GM23338 (cell line): ENCODE data around the gene MLPH. TPM values are rescaled to one million over a fixed set of nuclear protein-coding genes. Genes with fewer than 3 reads are reported as not detected.
A peak's percentile ranks its signal among the peaks of the same experiment; 100 is the strongest.

Experiments used
- ATAC-seq: fragments of 200-7000 bp; cut with Tn5 transposase; 3 replicates; pipeline ENCODE4 v1.9.1; 2020
- DNase-seq: peaks from one replicate; pipeline ENCODE4 v3.0.0-alpha.2; 2015; ENCODE audit warnings: low spot score
- H2AFZ ChIP-seq: fragments of 200-600 bp; sonication (generic); 2 replicates; pipeline ENCODE4 v1.8.0; 2016; ENCODE audit warnings: antibody characterized with exemption, mild to moderate bottlenecking, moderate library complexity
- H3F3A ChIP-seq: fragments of 200-600 bp; sonication (generic); replicated peaks from 2 replicates; pipeline ENCODE4 v1.8.0; 2017; ENCODE audit warnings: antibody characterized with exemption, mixed run types, low read depth
- H3K27ac ChIP-seq: fragments of 200-600 bp; sonication (generic); 2 replicates; pipeline ENCODE4 v1.6.1; 2016; ENCODE audit warnings: low read depth
- H3K27me3 ChIP-seq: fragments of 200-600 bp; sonication (generic); 2 replicates; pipeline ENCODE4 v1.8.0; 2016; ENCODE audit warnings: mild to moderate bottlenecking, mixed run types, moderate library complexity; ENCODE audit not compliant: insufficient read depth
- H3K36me3 ChIP-seq: fragments of 200-600 bp; sonication (generic); 2 replicates; pipeline ENCODE4 v1.8.0; 2016; ENCODE audit warnings: mild to moderate bottlenecking; ENCODE audit not compliant: insufficient read depth
- H3K4me1 ChIP-seq: fragments of 200-600 bp; sonication (generic); 2 replicates; pipeline ENCODE4 v1.8.0; 2016; ENCODE audit warnings: mild to moderate bottlenecking, moderate library complexity; ENCODE audit not compliant: insufficient read depth
- H3K4me2 ChIP-seq: fragments of 200-600 bp; sonication (generic); 2 replicates; pipeline ENCODE4 v1.7.1; 2017; ENCODE audit warnings: mixed run types
- H3K4me3 ChIP-seq: fragments of 200-600 bp; sonication (generic); 2 replicates; pipeline ENCODE4 v1.6.1; 2016; ENCODE audit warnings: mixed run types
- H3K79me2 ChIP-seq: fragments of 200-600 bp; sonication (generic); replicated peaks from 2 replicates; pipeline ENCODE4 v1.8.0; 2017; ENCODE audit warnings: mild to moderate bottlenecking; ENCODE audit not compliant: insufficient read depth
- H3K9me2 ChIP-seq: fragments of 200-600 bp; sonication (generic); 2 replicates; pipeline ENCODE4 v1.8.0; 2017; ENCODE audit not compliant: insufficient read depth
- H4K20me1 ChIP-seq: fragments of 200-600 bp; sonication (generic); replicated peaks from 2 replicates; pipeline ENCODE4 v1.8.0; 2017; ENCODE audit warnings: mild to moderate bottlenecking; ENCODE audit not compliant: insufficient read depth
- H3K27ac Mint-ChIP-seq: 2 replicates; pipeline ENCODE4 v1.8.0; 2020; ENCODE audit warnings: inconsistent platforms, mild to moderate bottlenecking, moderate library complexity, mixed read lengths
- H3K27me3 Mint-ChIP-seq: 3 replicates; pipeline ENCODE4 v1.8.0; 2022; ENCODE audit warnings: low read depth, mild to moderate bottlenecking, moderate library complexity, mixed read lengths, inconsistent platforms; ENCODE audit not compliant: insufficient read depth, poor library complexity
- H3K36me3 Mint-ChIP-seq: 3 replicates; pipeline ENCODE4 v1.8.0; 2021; ENCODE audit warnings: low read depth, mild to moderate bottlenecking, inconsistent platforms, moderate library complexity, mixed read lengths
- H3K4me1 Mint-ChIP-seq: 3 replicates; pipeline ENCODE4 v1.8.0; 2020; ENCODE audit warnings: mild to moderate bottlenecking, inconsistent platforms, mixed read lengths
- H3K4me3 Mint-ChIP-seq: 3 replicates; pipeline ENCODE4 v1.8.0; 2021; ENCODE audit warnings: moderate library complexity, mild to moderate bottlenecking, inconsistent platforms, mixed read lengths
- H3K9me3 Mint-ChIP-seq: 3 replicates; pipeline ENCODE4 v1.8.0; 2020; ENCODE audit warnings: moderate library complexity, mild to moderate bottlenecking, inconsistent platforms, mixed read lengths
- CREB1 ChIP-seq: fragments of 250-450 bp; sonication (Bioruptor Pico); IDR thresholded peaks from 2 replicates; pipeline ENCODE4 v1.5.0; 2020; ENCODE audit warnings: low read depth, mild to moderate bottlenecking, moderate library complexity
- JUNB ChIP-seq: IDR thresholded peaks from one replicate; pipeline ENCODE4 v1.6.1; 2016; ENCODE audit warnings: antibody characterized with exemption; ENCODE audit not compliant: unreplicated experiment
- POLR2AphosphoS5 ChIP-seq: IDR thresholded peaks from 2 replicates; pipeline ENCODE4 v1.6.1; 2016; ENCODE audit warnings: antibody characterized with exemption, low read depth
- polyA plus RNA-seq: library from polyadenylated mRNA; unstranded; fragments of >200 nt; fragmentation: Nextera tagmentation; extraction: Ambion mirVana; gene quantifications from 2 replicates; pipeline ENCODE4 v1.2.1, GENCODE V29; 2016
- total RNA-seq: library from RNA; depleted of rRNA; stranded (reverse); fragments of >200 nt; shearing (Covaris generic); gene quantifications from 2 replicates; pipeline ENCODE4 v1.2.3, GENCODE V29; 2014
- TF ChIP-seq, protein P1 (sequence below): fragments of 250-450 bp; sonication (Bioruptor Pico); IDR thresholded peaks from 2 replicates; pipeline ENCODE4 v1.5.0; 2020; ENCODE audit warnings: mild to moderate bottlenecking, moderate library complexity
- TF ChIP-seq, protein P2 (sequence below): IDR thresholded peaks from one replicate; pipeline ENCODE4 v1.6.1; 2018; ENCODE audit warnings: antibody characterized with exemption; ENCODE audit not compliant: unreplicated experiment

MLPH gene
- total and polyA plus RNA-seq, 2 experiments from 2014 or later: 13.6 to 16.5 TPM

DNA sequence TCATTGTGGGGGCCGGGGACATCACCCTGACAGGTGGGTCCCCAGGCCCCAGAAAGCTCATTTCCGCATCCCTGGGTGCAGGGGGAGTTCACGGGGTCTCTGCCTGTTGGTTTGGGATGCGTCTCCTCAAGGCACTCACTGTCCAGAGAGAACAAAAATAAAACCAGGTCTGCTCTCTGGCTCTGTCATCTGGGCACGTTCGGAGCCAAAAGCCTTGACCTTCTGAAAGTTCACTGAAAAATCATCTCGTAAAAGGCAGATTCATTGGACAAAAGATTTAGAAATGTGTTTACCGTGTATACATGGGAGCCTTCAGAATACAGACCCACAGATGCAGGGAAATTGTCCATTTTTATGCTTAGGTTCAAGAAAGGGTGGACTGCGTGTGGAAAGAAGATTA is 26.6 kb downstream of the MLPH start (continued):
- TF ChIP-seq, protein P1, sequence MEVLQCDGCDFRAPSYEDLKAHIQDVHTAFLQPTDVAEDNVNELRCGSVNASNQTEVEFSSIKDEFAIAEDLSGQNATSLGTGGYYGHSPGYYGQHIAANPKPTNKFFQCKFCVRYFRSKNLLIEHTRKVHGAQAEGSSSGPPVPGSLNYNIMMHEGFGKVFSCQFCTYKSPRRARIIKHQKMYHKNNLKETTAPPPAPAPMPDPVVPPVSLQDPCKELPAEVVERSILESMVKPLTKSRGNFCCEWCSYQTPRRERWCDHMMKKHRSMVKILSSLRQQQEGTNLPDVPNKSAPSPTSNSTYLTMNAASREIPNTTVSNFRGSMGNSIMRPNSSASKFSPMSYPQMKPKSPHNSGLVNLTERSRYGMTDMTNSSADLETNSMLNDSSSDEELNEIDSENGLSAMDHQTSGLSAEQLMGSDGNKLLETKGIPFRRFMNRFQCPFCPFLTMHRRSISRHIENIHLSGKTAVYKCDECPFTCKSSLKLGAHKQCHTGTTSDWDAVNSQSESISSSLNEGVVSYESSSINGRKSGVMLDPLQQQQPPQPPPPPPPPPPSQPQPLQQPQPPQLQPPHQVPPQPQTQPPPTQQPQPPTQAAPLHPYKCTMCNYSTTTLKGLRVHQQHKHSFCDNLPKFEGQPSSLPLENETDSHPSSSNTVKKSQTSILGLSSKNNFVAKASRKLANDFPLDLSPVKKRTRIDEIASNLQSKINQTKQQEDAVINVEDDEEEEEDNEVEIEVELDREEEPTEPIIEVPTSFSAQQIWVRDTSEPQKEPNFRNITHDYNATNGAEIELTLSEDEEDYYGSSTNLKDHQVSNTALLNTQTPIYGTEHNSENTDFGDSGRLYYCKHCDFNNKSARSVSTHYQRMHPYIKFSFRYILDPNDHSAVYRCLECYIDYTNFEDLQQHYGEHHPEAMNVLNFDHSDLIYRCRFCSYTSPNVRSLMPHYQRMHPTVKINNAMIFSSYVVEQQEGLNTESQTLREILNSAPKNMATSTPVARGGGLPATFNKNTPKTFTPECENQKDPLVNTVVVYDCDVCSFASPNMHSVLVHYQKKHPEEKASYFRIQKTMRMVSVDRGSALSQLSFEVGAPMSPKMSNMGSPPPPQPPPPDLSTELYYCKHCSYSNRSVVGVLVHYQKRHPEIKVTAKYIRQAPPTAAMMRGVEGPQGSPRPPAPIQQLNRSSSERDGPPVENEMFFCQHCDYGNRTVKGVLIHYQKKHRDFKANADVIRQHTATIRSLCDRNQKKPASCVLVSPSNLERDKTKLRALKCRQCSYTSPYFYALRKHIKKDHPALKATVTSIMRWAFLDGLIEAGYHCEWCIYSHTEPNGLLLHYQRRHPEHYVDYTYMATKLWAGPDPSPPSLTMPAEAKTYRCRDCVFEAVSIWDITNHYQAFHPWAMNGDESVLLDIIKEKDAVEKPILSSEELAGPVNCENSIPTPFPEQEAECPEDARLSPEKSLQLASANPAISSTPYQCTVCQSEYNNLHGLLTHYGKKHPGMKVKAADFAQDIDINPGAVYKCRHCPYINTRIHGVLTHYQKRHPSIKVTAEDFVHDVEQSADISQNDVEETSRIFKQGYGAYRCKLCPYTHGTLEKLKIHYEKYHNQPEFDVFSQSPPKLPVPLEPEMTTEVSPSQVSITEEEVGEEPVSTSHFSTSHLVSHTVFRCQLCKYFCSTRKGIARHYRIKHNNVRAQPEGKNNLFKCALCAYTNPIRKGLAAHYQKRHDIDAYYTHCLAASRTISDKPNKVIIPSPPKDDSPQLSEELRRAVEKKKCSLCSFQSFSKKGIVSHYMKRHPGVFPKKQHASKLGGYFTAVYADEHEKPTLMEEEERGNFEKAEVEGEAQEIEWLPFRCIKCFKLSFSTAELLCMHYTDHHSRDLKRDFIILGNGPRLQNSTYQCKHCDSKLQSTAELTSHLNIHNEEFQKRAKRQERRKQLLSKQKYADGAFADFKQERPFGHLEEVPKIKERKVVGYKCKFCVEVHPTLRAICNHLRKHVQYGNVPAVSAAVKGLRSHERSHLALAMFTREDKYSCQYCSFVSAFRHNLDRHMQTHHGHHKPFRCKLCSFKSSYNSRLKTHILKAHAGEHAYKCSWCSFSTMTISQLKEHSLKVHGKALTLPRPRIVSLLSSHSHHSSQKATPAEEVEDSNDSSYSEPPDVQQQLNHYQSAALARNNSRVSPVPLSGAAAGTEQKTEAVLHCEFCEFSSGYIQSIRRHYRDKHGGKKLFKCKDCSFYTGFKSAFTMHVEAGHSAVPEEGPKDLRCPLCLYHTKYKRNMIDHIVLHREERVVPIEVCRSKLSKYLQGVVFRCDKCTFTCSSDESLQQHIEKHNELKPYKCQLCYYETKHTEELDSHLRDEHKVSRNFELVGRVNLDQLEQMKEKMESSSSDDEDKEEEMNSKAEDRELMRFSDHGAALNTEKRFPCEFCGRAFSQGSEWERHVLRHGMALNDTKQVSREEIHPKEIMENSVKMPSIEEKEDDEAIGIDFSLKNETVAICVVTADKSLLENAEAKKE (CRISPR knock-in tag): no peak
- no peak for TF ChIP-seq JUNB
- TF ChIP-seq CREB1 (CRISPR knock-in tag): no peak

DNA sequence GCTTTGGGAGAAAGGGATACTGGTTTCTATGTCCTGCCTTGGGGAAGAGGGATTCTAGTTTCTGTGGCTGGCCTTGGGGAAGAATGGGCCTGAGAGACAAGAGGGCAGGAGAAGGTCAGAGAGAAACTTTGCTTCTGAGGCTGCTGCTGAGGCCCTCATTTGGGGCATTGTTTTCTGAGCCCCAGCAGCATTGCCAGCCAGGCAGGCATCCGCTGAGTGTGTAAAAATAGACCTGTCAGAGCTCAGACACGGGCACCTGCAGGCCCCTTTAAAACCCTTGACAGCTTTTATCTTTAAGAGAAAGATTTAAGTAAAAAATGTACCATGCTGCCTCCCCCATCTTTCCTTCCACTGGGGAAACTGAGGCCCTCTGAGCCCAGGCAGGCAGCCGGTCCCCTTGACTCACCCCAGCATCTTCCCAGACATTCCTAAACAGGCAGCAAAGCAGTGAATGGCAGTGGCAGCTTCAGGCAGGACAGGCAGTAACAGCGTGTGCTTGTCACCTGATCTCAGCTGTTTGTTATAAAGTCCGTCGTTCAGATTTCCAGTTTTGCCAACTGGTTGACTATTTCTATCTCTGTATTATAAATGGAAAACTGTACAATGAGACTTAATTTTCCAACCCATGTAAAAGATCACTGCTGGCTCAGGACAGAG is 27.6 kb downstream of the MLPH start:
- Mint-ChIP-seq H3K4me3 (no peak overlapping the region), H3K4me1 (peaks cover 3% of the 10 kb centered on the region), H3K9me3 (no peaks in the 10 kb centered on the region), H3K36me3 (no peaks in the 10 kb centered on the region; the same call in 2 of the 3 replicates), H3K27me3 (peaks cover 2% of the 10 kb centered on the region), H3K27ac (0 out of 2 replicates have a peak overlapping the region, but pooled peaks have one; percentile 13)
- peaks cover 3% of the 10 kb centered on the region; the same call in 1 of the 2 replicates for H3K4me1 ChIP-seq
- 0 out of 2 replicates have a peak, but pooled peaks cover 7% of the 10 kb centered on the region for H3K9me2 ChIP-seq
- no peaks in the 10 kb centered on the region for H3F3A ChIP-seq
- TF ChIP-seq, protein P2, sequence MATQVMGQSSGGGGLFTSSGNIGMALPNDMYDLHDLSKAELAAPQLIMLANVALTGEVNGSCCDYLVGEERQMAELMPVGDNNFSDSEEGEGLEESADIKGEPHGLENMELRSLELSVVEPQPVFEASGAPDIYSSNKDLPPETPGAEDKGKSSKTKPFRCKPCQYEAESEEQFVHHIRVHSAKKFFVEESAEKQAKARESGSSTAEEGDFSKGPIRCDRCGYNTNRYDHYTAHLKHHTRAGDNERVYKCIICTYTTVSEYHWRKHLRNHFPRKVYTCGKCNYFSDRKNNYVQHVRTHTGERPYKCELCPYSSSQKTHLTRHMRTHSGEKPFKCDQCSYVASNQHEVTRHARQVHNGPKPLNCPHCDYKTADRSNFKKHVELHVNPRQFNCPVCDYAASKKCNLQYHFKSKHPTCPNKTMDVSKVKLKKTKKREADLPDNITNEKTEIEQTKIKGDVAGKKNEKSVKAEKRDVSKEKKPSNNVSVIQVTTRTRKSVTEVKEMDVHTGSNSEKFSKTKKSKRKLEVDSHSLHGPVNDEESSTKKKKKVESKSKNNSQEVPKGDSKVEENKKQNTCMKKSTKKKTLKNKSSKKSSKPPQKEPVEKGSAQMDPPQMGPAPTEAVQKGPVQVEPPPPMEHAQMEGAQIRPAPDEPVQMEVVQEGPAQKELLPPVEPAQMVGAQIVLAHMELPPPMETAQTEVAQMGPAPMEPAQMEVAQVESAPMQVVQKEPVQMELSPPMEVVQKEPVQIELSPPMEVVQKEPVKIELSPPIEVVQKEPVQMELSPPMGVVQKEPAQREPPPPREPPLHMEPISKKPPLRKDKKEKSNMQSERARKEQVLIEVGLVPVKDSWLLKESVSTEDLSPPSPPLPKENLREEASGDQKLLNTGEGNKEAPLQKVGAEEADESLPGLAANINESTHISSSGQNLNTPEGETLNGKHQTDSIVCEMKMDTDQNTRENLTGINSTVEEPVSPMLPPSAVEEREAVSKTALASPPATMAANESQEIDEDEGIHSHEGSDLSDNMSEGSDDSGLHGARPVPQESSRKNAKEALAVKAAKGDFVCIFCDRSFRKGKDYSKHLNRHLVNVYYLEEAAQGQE: no peak
- TF ChIP-seq, protein P1 (CRISPR knock-in tag): no peak
- TF ChIP-seq POLR2AphosphoS5: no peak
- H3K79me2 ChIP-seq: no peaks in the 10 kb centered on the region
- H3K4me2 ChIP-seq: no peak overlapping the region
- ATAC-seq (no peak), DNase-seq (no peak)
- H3K4me3 ChIP-seq: no peak overlapping the region
- H3K27ac ChIP-seq: no peak overlapping the region
- 0 out of 2 replicates have a peak, but pooled peaks cover 5% of the 10 kb centered on the region for H4K20me1 ChIP-seq
- H3K27me3 ChIP-seq: no peaks in the 10 kb centered on the region
- no peak overlapping the region for H2AFZ ChIP-seq
- H3K36me3 ChIP-seq: no peaks in the 10 kb centered on the region
